SK-N-SH (cell line): ENCODE measurements around the gene ARL5A.

Source experiments
- CTCF ChIP-seq: fragments of 200-600 bp; sonication (generic); IDR thresholded peaks from 2 replicates; pipeline ENCODE4 v1.6.1; 2017; ENCODE audit warnings: antibody characterized with exemption, mild to moderate bottlenecking, moderate library complexity
- EP300 ChIP-seq, 2 experiments: IDR thresholded peaks; 2 replicates each; pipeline versions ENCODE4 v1.4.0 to v1.6.1; 2012; ENCODE audit warnings: borderline replicate concordance in 1 of 2, low read depth in 1 of 2, low read length in 1 of 2
- JUND ChIP-seq: IDR thresholded peaks from 2 replicates; pipeline ENCODE4 v1.4.0; 2012
- NRF1 ChIP-seq: IDR thresholded peaks from 2 replicates; pipeline ENCODE4 v1.6.1; 2012; ENCODE audit warnings: low read depth, mild to moderate bottlenecking, low read length
- POLR2AphosphoS5 ChIP-seq: IDR thresholded peaks from 2 replicates; pipeline ENCODE4 v1.6.1; 2012; ENCODE audit warnings: low read depth, low read length
- REST ChIP-seq: IDR thresholded peaks from 2 replicates; pipeline ENCODE4 v1.6.1; 2012; ENCODE audit warnings: mild to moderate bottlenecking, low read depth, low read length, moderate library complexity
- RXRA ChIP-seq: IDR thresholded peaks from 2 replicates; pipeline ENCODE4 v1.4.0; 2012; ENCODE audit warnings: low read depth, mild to moderate bottlenecking, borderline replicate concordance
- YY1 ChIP-seq: IDR thresholded peaks from 2 replicates; pipeline ENCODE4 v1.4.0; 2012; ENCODE audit warnings: low read depth, mild to moderate bottlenecking
- TF ChIP-seq, protein P1 (sequence below): IDR thresholded peaks from 2 replicates; pipeline ENCODE4 v1.4.0; 2012; ENCODE audit warnings: low read depth, borderline replicate concordance

DNA sequence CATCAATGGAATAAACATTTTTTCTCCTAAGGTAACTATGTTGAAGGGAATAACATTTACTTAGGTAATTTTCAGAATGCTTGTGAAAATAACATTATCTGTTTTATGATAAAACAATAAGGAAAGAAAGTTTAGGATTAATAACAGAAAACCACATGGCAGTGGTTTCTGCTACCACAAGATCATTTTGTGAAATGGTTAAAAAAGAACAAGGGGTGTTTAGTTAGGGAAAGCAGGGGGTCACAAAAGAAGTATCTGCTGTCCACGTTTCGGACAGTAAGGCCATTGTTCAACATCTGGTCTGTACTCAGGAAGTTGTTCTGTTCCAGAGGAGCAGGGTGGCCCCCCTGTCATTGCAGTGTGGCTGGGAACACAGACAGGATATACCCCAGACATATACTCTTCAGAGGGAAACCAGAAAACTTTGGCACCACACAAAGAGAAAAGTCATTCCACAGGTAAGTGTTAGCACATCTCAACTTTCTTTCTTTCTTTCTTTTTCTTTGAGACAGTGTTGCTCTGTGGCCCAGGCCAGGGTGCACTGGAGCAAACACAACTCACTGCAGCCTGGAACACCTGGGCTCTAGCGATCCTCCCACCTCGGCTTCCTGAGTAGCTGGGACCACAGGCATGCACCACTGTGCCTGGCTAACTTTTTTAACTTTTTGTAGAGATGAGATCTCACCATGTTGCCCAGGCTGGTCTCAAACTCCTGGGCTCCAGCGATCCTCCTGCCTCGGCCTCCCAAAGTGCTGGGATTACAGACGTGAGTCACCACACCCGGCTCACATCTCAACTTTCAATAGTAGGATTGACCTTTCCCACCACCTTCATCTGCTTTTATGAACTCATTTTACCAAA, 14.8 kb upstream of the ARL5A start:
- no peak for TF ChIP-seq EP300 (IDR thresholded peaks at IDR 0.05; ENCODE audit: borderline replicate concordance in 1 of 2, low read depth in 1 of 2, low read length in 1 of 2)
- no peak for TF ChIP-seq CTCF
- no peak for TF ChIP-seq YY1
- TF ChIP-seq, protein P1, sequence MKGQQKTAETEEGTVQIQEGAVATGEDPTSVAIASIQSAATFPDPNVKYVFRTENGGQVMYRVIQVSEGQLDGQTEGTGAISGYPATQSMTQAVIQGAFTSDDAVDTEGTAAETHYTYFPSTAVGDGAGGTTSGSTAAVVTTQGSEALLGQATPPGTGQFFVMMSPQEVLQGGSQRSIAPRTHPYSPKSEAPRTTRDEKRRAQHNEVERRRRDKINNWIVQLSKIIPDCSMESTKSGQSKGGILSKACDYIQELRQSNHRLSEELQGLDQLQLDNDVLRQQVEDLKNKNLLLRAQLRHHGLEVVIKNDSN: no peak
- TF ChIP-seq NRF1: no peak
- TF ChIP-seq POLR2AphosphoS5: no peak
- TF ChIP-seq RXRA: no peak
- TF ChIP-seq REST: no peak
- no peak for TF ChIP-seq JUND
